AG09319 (cell line): ENCODE results near the gene TMEM198.
A peak's percentile ranks its signal among the peaks of the same experiment; 100 is the strongest.

Experiments used
- DNase-seq: peaks from one replicate; pipeline ENCODE4 v3.0.0-alpha.2; 2010; ENCODE audit warnings: low read depth; ENCODE audit errors: extremely low read depth
- CTCF ChIP-seq: IDR thresholded peaks from 2 replicates; pipeline ENCODE4 v1.5.1; 2011; ENCODE audit warnings: low read depth, mild to moderate bottlenecking, inconsistent platforms, low read length, moderate library complexity

TMEM198 gene

GRCh38 chr2:219569041-219569440 lies 25.2 kb downstream of the TMEM198 start:
- no peak for DNase-seq
- no peak for TF ChIP-seq CTCF

- DNase-seq = no peak
- TF ChIP-seq CTCF = no peak
Measured at GRCh38 chr2:219569635-219570034, 25.8 kb downstream of the TMEM198 start.

- no peak for DNase-seq
- TF ChIP-seq CTCF = no peak
Measured at GRCh38 chr2:219570194-219570923, 26.5 kb downstream of the TMEM198 start.

- no peak for TF ChIP-seq CTCF
- DNase-seq = no peak
Measured at GRCh38 chr2:219570924-219571310, 27.1 kb downstream of the TMEM198 start.

GRCh38 chr2:219571311-219572236 lies 27.7 kb downstream of the TMEM198 start, which contains the start of gene OBSL1:
TSS of gene OBSL1 (minus strand) at chr2:219571539. CDS start at chr2:219571232, 307 bp downstream.
- no peak for TF ChIP-seq CTCF
- peak; percentile 48 for DNase-seq

- DNase-seq = no peak
- TF ChIP-seq CTCF = no peak
Measured at GRCh38 chr2:219572237-219573001, 28.6 kb downstream of the TMEM198 start, which contains the start of gene INHA. TSS of gene INHA (plus strand) at chr2:219572310. CDS start at chr2:219572375, 65 bp downstream.
